Stimulated activated CD4-positive, alpha-beta T cell treated with anti-CD3 and anti-CD28 coated beads, TNF-alpha, amount 100 ng/mL, for 4 hours (primary cell): ENCODE measurements around the gene SEC22B.
"Not testable (repeated sequence)": the region's sequence is repeated elsewhere in the genome, so short reads cannot be mapped to it uniquely, and the experiment has no call there.

Source experiments
- DNase-seq, 3 experiments: peaks; one replicate each; pipeline ENCODE4 v3.0.0-alpha.2; 2020; ENCODE audit warnings: low read depth in 3 of 3

Gene SEC22B

GRCh38 chr1:120176092-120176855 is at the start of gene SEC22B:
Gene SEC22B (minus strand): TSS chr1:120176520. CDS start chr1:120176381, 139 bp downstream.
- peak; percentile 60 to 78 (median 74) for DNase-seq

DNA sequence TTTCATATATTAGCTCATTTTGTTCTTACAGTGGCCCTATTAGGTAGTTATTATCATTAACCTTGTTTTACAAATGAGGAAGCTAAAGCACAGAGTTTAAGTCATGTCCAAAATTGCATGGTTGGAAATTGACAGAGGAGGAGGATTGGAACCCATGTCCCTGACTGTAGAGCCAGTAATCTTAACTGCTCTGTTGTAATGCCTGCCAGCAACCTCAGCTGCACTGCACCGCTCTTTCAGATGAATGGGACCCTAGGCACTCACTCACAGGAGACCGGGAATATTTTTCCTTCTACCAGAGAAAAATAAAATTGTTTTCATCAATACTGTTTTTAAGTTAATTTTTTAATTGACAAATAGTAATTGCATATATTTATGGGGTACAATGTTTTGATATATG is 41.6 kb upstream of the SEC22B start:
- not testable (repeated sequence) for DNase-seq

DNA sequence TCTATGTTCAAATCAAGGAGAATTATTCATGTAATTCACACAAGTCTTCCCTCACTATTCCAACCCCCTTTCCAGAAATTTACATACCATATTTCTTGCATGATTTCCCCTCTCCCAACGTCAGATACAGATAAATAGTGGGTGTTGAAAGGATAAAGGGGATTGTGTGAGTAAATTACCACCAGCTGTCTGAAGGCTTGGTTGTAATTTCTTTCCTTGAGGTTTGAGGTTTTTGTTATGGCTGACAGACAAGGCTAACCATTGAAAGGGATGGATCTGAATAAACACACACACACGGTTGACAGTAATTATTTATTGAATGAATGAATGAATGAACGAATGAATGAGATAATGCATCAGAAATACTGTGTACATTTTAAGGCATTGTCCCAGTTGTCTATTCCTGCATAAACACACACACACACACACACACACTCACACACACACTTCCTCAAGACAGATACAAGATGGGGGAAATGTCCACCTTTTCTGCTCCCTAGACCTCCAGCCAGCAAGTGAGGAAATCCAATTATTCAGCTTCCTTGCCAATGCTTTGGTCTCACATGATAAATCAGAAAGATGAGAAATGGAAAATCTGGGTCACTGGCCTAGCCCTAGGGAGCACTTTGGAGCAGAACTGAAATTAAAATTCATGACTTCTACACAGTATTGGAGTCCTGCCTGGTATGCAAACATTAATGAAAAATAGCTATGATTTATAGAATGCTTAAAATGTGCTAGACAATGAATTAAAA is 41.0 kb upstream of the SEC22B start:
- not testable (repeated sequence) for DNase-seq

DNA sequence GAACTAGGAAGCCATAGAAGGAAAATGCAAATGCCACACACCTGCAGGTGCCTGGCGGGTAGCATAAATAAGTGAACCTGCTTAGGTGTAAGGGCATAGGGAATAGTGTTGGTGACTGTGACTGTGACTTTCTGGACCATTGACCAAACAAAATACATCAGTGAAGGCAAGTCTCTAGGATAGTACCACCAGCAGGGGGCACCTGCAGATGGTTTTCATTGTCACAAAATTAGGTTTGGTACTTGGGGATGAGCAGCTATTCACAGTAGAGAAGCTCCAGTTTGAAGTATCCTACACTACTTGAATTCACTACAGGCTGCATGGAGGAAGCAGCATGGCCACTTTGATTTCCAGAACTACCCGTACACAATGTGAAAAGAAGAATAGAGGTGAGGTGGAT is 37.3 kb upstream of the SEC22B start:
- DNase-seq, result not testable (repeated sequence)

DNA sequence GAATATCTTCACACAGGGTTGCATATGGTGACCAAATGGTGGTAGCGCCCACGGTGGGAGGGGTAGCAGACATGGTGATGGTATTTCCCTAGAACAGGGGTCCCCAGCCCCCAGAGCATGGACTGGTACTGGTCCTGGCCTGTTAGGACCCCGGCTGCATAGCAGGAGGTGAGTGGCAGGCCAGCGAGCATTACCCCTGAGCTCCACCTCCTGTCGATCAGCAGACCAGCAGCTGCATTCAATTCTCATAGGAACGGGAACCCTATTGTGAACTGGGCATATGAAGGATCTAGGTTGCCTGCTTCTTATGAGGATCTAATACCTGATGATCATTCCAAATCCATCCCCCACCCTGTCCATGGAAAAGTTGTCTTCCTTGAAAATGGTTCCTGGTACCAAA is 34.4 kb upstream of the SEC22B start:
- DNase-seq, result not testable (repeated sequence)

- not testable (repeated sequence) for DNase-seq
Measured at GRCh38 chr1:120196863-120197775, 20.8 kb upstream of the SEC22B start.

- not testable (repeated sequence) for DNase-seq
Measured at GRCh38 chr1:120188626-120189025, 12.3 kb upstream of the SEC22B start.

- DNase-seq, result not testable (repeated sequence)
Measured at GRCh38 chr1:120182176-120182707, 5.9 kb upstream of the SEC22B start.

GRCh38 chr1:120179811-120180690 is 3.7 kb upstream of the SEC22B start:
- not testable (repeated sequence) for DNase-seq

- no peak for DNase-seq
Measured at GRCh38 chr1:120178799-120179756, 2.8 kb upstream of the SEC22B start.

GRCh38 chr1:120178058-120178457 is 1.7 kb upstream of the SEC22B start:
- DNase-seq, result not testable (repeated sequence)

DNA sequence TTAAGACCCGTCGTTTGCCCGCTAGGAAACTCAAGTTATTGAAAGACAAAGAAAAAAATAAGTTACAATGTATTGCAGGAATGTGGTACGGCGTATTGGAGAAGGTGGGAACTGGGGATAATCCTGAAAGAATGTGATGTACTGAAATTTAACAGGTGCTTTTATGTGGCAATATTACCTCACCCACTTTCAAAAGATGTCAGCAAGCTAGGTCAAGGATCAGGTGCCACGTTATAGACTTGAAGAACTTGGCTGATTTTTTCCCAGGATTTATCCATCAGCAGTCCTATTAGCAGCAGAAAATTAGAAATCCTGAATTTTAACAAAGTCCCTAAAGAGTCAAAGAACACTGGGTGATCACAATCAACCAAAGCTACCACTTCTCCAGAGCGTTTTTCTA is 632 bp downstream of the SEC22B start:
- not testable (repeated sequence) for DNase-seq

- DNase-seq, result not testable (repeated sequence)
Measured at GRCh38 chr1:120164761-120165160, 11.6 kb downstream of the SEC22B start.

DNA sequence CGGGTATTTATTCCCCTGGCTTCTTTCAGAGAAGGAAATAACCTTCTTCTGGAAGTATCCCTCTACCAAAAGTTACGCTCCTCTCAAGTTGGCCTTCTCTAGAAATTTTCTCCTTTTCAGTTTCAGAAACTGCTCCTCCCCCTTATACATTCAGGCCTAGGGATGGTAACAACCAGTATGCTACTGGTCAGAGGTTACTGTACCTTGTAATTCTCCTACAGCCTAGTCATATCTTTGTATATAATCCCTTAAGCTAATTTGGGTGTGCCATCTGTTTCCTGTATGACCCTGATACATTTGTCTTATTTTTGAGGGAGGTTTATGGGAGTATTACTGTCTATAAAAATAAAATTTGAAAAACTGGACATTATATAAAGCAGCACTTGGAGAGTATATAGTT is 14.3 kb downstream of the SEC22B start:
- DNase-seq, result not testable (repeated sequence)

GRCh38 chr1:120158495-120158894 is 17.8 kb downstream of the SEC22B start:
- DNase-seq, result not testable (repeated sequence)

- not testable (repeated sequence) for DNase-seq
Measured at GRCh38 chr1:120158086-120158485, 18.2 kb downstream of the SEC22B start.

DNA sequence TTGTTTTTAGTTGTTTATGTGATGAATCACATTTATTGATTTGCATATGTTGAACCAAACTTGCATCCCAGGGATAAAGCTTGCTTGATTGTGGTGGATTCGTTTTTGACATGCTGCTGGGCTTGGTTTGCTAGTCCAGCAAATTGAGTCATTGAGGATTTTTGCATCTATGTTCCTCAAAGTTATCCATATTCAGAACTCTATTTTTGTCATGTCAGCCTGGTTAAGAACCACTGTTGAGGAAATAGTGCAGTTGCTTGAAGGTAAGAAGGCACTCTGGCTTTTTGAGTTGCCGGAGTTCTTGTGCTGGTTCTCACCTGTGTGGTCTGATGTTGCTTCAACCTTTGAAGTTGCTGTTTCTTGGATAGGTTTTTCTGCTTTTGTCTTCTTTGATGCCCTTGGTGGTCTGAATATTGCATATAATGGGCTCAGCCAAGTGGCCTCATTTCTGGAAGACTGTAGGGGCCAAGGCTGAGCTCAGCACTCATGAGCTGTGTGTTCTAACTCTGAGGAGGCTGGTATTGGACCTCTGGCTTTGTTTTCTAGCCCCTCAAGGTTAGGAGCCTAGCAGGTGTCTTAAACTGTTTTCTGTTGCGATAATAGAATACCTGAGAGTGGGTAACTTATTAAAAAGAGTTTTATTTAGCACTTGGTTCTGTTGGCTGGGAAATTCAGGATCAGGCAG is 26.0 kb downstream of the SEC22B start:
- DNase-seq, result not testable (repeated sequence)

- not testable (repeated sequence) for DNase-seq
Measured at GRCh38 chr1:120149420-120150059, 26.8 kb downstream of the SEC22B start.
